ENCODE data around the gene LTBP2.

DNA sequence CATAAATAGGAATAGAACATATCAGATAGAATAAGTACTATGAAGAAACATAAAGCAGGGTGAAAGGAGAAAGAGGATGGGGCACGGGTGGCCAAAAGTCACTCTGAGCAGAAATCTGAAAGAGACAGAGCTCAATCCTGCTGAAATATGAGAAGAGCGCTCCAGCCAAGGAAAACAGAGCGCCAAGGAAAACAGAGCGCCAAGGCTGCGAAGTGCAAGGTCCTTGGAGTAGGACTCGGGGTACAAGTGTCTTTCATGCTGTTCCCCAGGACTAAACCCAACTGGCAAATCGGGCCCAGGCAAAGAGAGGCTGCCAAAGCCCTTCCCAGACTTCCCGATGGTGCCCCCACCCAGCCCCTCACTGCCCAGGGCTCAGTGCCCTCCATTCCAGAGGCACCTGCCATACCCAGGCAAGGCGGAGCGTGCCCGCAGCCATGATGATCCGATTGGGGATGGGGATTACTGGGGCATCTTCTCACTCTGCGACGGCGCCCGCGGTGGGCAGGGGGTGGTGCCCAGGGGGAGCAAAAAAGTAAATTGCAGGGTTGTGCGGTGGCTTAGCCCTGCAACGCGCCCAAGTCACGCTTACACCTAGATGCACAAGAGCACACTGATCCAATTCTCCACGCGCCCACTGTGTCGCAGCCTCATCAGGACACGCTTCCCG, 1.7 kb downstream of the LTBP2 start:
- no peak for TF ChIP-seq POLR2A (IDR thresholded peaks at IDR 0.05; ENCODE audit: low read length)
- TF ChIP-seq GATA1 (IDR thresholded peaks at IDR 0.05; ENCODE audit: low read depth, low read length): no peak
